K562 (cell line): ENCODE data around the gene NABP2. TPM values are rescaled to one million over a fixed set of nuclear protein-coding genes. Genes with fewer than 3 reads are reported as not detected.

Source experiments
- ATAC-seq: fragments of 200-7000 bp; cut with Tn5 transposase; 3 replicates; pipeline ENCODE4 v1.9.1; 2020; ENCODE audit warnings: moderate library complexity
- BruUV-seq: library from RNA; stranded (reverse); fragments of 400-500 nt; replicated peaks from 2 replicates; lab custom pipeline; 2021; lab: Mats Ljungman, UMichigan
- CTCF ChIA-PET: fragments of 300-600 bp; formaldehyde crosslinking; extraction: SDS; loops from one replicate; lab custom pipeline; 2021; ENCODE audit warnings: low intra/inter-chr PET ratio; lab: Yijun Ruan, JAX
- POLR2A ChIA-PET: fragments of 300-600, 350-650 bp; sonication (Branson Sonifier 250); formaldehyde crosslinking; extraction: SDS; loops from one replicate; lab custom pipeline; 2021; ENCODE audit warnings: antibody characterized with exemption, inconsistent platforms; lab: Yijun Ruan, JAX
- DNase-seq, 4 experiments: peaks; one replicate each; pipeline versions ENCODE4 v3.0.0 to v3.0.0-alpha.2; 2011 to 2018; ENCODE audit warnings: low spot score in 3 of 4, mixed read lengths in 3 of 4; ENCODE audit errors: extremely low read depth in 1 of 4
- FAIRE-seq: peaks from 2 replicates; lab custom pipeline; 2011; peaks lifted over from hg19 to GRCh38; lab: Jason Lieb, UNC
- H2AFZ ChIP-seq: 2 replicates; pipeline ENCODE4 v1.6.0; 2011; ENCODE audit warnings: low read depth, low read length, control low read depth, inconsistent platforms
- H3K27ac ChIP-seq: fragments of 200-600 bp; 3 replicates; pipeline ENCODE4 v1.8.0; 2011; ENCODE audit warnings: low read depth, mild to moderate bottlenecking, control low read depth, inconsistent platforms, low read length, moderate library complexity, mixed read lengths; ENCODE audit errors: extremely low read depth
- H3K27me3 ChIP-seq, 2 experiments: fragments of 300-600 bp in 1 of 2; 2 replicates in 1 of 2; 3 replicates in 1 of 2; pipeline versions ENCODE4 v1.6.0 to v1.8.0; 2011; ENCODE audit warnings: inconsistent platforms in 2 of 2, low read length in 2 of 2, mild to moderate bottlenecking in 1 of 2, mixed read lengths in 1 of 2, moderate library complexity in 1 of 2; ENCODE audit not compliant: control insufficient read depth in 2 of 2, insufficient read depth in 2 of 2
- H3K36me3 ChIP-seq: fragments of 300-600 bp; 3 replicates; pipeline ENCODE4 v1.8.0; 2011; ENCODE audit warnings: mild to moderate bottlenecking, low read length, inconsistent platforms; ENCODE audit not compliant: control insufficient read depth, insufficient read depth
- H3K4me1 ChIP-seq, 2 experiments: fragments of 200-600 bp in 1 of 2; replicated peaks in 1 of 2; 2 replicates in 1 of 2; 3 replicates in 1 of 2; pipeline versions ENCODE4 v1.5.1 to v1.8.0; 2011; ENCODE audit warnings: inconsistent platforms in 2 of 2, low read length in 2 of 2, mild to moderate bottlenecking in 1 of 2, mixed read lengths in 1 of 2, moderate library complexity in 1 of 2; ENCODE audit not compliant: control insufficient read depth in 2 of 2, insufficient read depth in 2 of 2
- H3K4me2 ChIP-seq: 2 replicates; pipeline ENCODE4 v1.6.1; 2011; ENCODE audit warnings: low read length, control low read depth, inconsistent platforms, mixed read lengths; ENCODE audit not compliant: insufficient read depth
- H3K4me3 ChIP-seq: fragments of 200-600 bp; sonication (generic), shearing (Covaris generic); 2 replicates; pipeline ENCODE4 v1.5.1; 2016; ENCODE audit warnings: control low read depth, inconsistent platforms
- H3K79me2 ChIP-seq: fragments of 200-600 bp; 3 replicates; pipeline ENCODE4 v1.8.0; 2011; ENCODE audit warnings: low read length, inconsistent platforms; ENCODE audit not compliant: control insufficient read depth, insufficient read depth
- H3K9ac ChIP-seq, 2 experiments: 2 replicates each; pipeline versions ENCODE4 v1.6.0 to v1.6.1; 2011; ENCODE audit warnings: low read depth in 2 of 2, low read length in 2 of 2, control low read depth in 1 of 2, inconsistent platforms in 1 of 2, mild to moderate bottlenecking in 1 of 2, mixed read lengths in 1 of 2; ENCODE audit not compliant: insufficient read depth in 1 of 2
- H3K9me1 ChIP-seq: one replicate; pipeline ENCODE4 v1.6.0; 2011; ENCODE audit warnings: inconsistent platforms, mild to moderate bottlenecking, low read length, moderate library complexity; ENCODE audit not compliant: control insufficient read depth, insufficient read depth
- H3K9me3 ChIP-seq: replicated peaks from 2 replicates; pipeline ENCODE4 v1.5.1; 2011; ENCODE audit warnings: low read depth, low read length, inconsistent platforms; ENCODE audit not compliant: control insufficient read depth, insufficient read depth
- H4K20me1 ChIP-seq: replicated peaks from 2 replicates; pipeline ENCODE4 v1.6.1; 2011; ENCODE audit warnings: low read length, inconsistent platforms, mixed read lengths; ENCODE audit not compliant: control insufficient read depth, insufficient read depth
- RBM25 ChIP-seq: fragments of 200-400 bp; formaldehyde crosslinking; IDR thresholded peaks from 2 replicates; pipeline ENCODE4 v1.6.1; 2018; ENCODE audit warnings: low read length, low read depth, moderate library complexity; ENCODE audit not compliant: severe bottlenecking
- STAT6 ChIP-seq: sonication (generic); formaldehyde crosslinking; IDR thresholded peaks from 2 replicates; pipeline ENCODE4 v1.8.1; 2023; ENCODE audit warnings: mild to moderate bottlenecking, missing genetic modification reagents
- TOE1 ChIP-seq, 2 experiments: fragments of 450-650 bp in 1 of 2; sonication (generic) in 1 of 2; formaldehyde crosslinking in 1 of 2; IDR thresholded peaks; 2 replicates each; pipeline versions ENCODE4 v1.7.1 to v1.8.0; 2016 to 2022; ENCODE audit warnings: borderline replicate concordance in 2 of 2, mild to moderate bottlenecking in 2 of 2, antibody characterized with exemption in 1 of 2, inconsistent platforms in 1 of 2, low read depth in 1 of 2, missing genetic modification reagents in 1 of 2, moderate library complexity in 1 of 2
- VEZF1 ChIP-seq: fragments of 200-800 bp; sonication (Bioruptor generic); IDR thresholded peaks from 2 replicates; pipeline ENCODE4 v1.6.1; 2017; ENCODE audit warnings: missing genetic modification characterization, missing compliant biosample characterization
- ZBTB2 ChIP-seq: fragments of 450-650 bp; IDR thresholded peaks from 2 replicates; pipeline ENCODE4 v1.6.1; 2016; ENCODE audit warnings: antibody characterized with exemption
- ZNF592 ChIP-seq: fragments of 450-650 bp; IDR thresholded peaks from 2 replicates; pipeline ENCODE4 v1.6.1; 2017; ENCODE audit warnings: antibody characterized with exemption, mild to moderate bottlenecking
- ZSCAN29 ChIP-seq: fragments of 450-650 bp; IDR thresholded peaks from 2 replicates; pipeline ENCODE4 v1.6.1; 2017
- WGBS: fragments of 100-300 bp; shearing (Covaris generic); methylation state at CpG from one replicate; pipeline ENCODE4 v1.1.6; 2016; ENCODE audit warnings: low coverage, mixed read lengths; ENCODE audit not compliant: insufficient coverage; ENCODE audit errors: missing lambda C conversion rate; 5-methylcytosine and 5-hydroxymethylcytosine counted together
- in situ Hi-C: fragments of 300-500 bp; cut with MboI; formaldehyde crosslinking; loops from 4 replicates; pipeline ENCODE4 v1.15.0; 2018; ENCODE audit warnings: inconsistent platforms, mixed read lengths
- intact Hi-C: fragments of 100-400 bp; cut with micrococcal nuclease; formaldehyde crosslinking; loops from 2 replicates; pipeline ENCODE4 v1.14.2; 2022
- polyA plus RNA-seq, 8 experiments: library from polyadenylated mRNA; depleted of rRNA in 4 of 8; stranded (reverse) in 5 of 8; unstranded in 3 of 8; fragments of >200 nt; fragmentation: Nextera tagmentation in 2 of 8; fragmentation: Illumina TruSeq in 1 of 8; extraction: Ambion mirVana in 2 of 8; extraction: Trizol in 1 of 8; gene quantifications; 2 replicates each; pipeline versions ENCODE4 v1.2.1 to v1.2.3, GENCODE V29; 2011 to 2014; ENCODE audit warnings: inconsistent platforms in 1 of 8, missing spikeins in 1 of 8
- total RNA-seq, 7 experiments: library from RNA; depleted of rRNA in 6 of 7; stranded (reverse); fragments of >200 nt in 6 of 7; fragmentation: Illumina TruSeq in 2 of 7; extraction: Trizol in 2 of 7; gene quantifications; 2 replicates each; pipeline versions ENCODE4 v1.2.1 to v1.2.3, GENCODE V29; 2011 to 2021; ENCODE audit warnings: low replicate concordance in 1 of 7

The NABP2 gene
- total and polyA plus RNA-seq, 9 of the 15 experiments (the other 6 are each of a cell fraction or from before 2014, with no cell fraction given) = 11.3 to 60.6 (median 43.5) TPM

- H3K9ac ChIP-seq = peak overlapping the region; percentile 71 to 87
- ChIA-PET CTCF (interaction anchor here (0.8 kb wide), 1 partner anchor 75 kb away, joined by 4 read pairs; no protein-coding TSS in a partner anchor), POLR2A (interaction anchor here (0.7 to 3.3 kb wide), 9 partner anchors 9 to 150 kb away, joined by 3 to 25 read pairs (median 6); partner anchors contain the start of genes ANKRD52, IL23A, RNF41 and SMARCC2)
- no peaks in the 10 kb centered on the region for H3K9me3 ChIP-seq
- peaks cover 33% of the 10 kb centered on the region for H3K36me3 ChIP-seq
- no peaks in the 10 kb centered on the region for H3K27me3 ChIP-seq
- no peaks in the 10 kb centered on the region for H3K79me2 ChIP-seq
- intact Hi-C loops (loop anchor here (2.0 kb wide), 2 partner anchors 33 to 43 kb away; partner anchors contain the start of genes CS and NABP2), in situ Hi-C loops (no loop called here)
- no peaks in the 10 kb centered on the region for H3K9me1 ChIP-seq
- H4K20me1 ChIP-seq = no peaks in the 10 kb centered on the region
- H2AFZ ChIP-seq = peak overlapping the region; percentile 94
- peak overlapping the region; percentile 77; the same call in 2 of the 3 replicates for H3K27ac ChIP-seq
- 34% methylated on average over 20 of the region's 21 CpGs for WGBS
- peak overlapping the region; percentile 88 for H3K4me2 ChIP-seq
- peak; percentile 21 for ATAC-seq
- DNase-seq = peak; percentile 52 to 55 (median 52)
- H3K4me3 ChIP-seq = peak overlapping the region; percentile 67
- H3K4me1 ChIP-seq = peaks cover 11 to 19% of the 10 kb centered on the region in 2 experiments; a peak in 4 of 5 replicates
- FAIRE-seq = no peak
- no TSS peak for BruUV-seq
- no peak for TF ChIP-seq ZSCAN29
- TF ChIP-seq ZBTB2 = peak; percentile 10; the same call in 1 of the 2 replicates
- peak; percentile 52; the same call in 1 of the 2 replicates for TF ChIP-seq VEZF1 (CRISPR knock-in tag)
- 0 out of 2 replicates have a peak, but pooled peaks have one; percentile 8 for TF ChIP-seq ZNF592
- TF ChIP-seq STAT6 (CRISPR knock-in tag) = no peak
- no peak for TF ChIP-seq RBM25
- TF ChIP-seq TOE1 (IDR thresholded peaks at IDR 0.05; ENCODE audit: borderline replicate concordance) = peak; percentile 20; the same call in 1 of the 2 replicates
- TF ChIP-seq TOE1 (CRISPR knock-in tag; IDR thresholded peaks at IDR 0.05; ENCODE audit: borderline replicate concordance, low read depth) = no peak
These were observed 43.4 kb downstream of the NABP2 start for GRCh38 chr12:56267443-56268071.
